ENCODE measurements around the gene ASTN2.

The ASTN2 gene

GRCh38 chr9:117430813-117431212, 16.0 kb upstream of the ASTN2 start:
- no peak overlapping the region for H3K27ac ChIP-seq (ENCODE audit: low read length)
- H3K27me3 ChIP-seq (replicated peaks; ENCODE audit: insufficient read depth, low read length): no peaks in the 10 kb centered on the region
- DNase-seq: no peak
- no peak overlapping the region for H3K9ac ChIP-seq (ENCODE audit: low read length)
- no peaks in the 10 kb centered on the region for H3K9me3 ChIP-seq (replicated peaks; ENCODE audit: insufficient read depth, low read length)
- H2AFZ ChIP-seq (ENCODE audit: low read length): no peak overlapping the region
- H3K4me3 ChIP-seq (ENCODE audit: low read length): no peak overlapping the region
- H3F3A ChIP-seq (ENCODE audit: insufficient read depth, low read length): no peaks in the 10 kb centered on the region
- TF ChIP-seq CTCF (IDR thresholded peaks at IDR 0.05; ENCODE audit: low read length) (no peak), EZH2 (optimal IDR thresholded peaks at IDR 0.05; ENCODE audit: low read depth, low read length) (no peak), EZH2phosphoT487 (IDR thresholded peaks at IDR 0.05; ENCODE audit: low read length) (no peak)
- no peaks in the 10 kb centered on the region for H3K9me2 ChIP-seq (replicated peaks; ENCODE audit: insufficient read depth, low read length)
- H3K36me3 ChIP-seq (replicated peaks; ENCODE audit: insufficient read depth, low read length): no peaks in the 10 kb centered on the region
- no peak overlapping the region for H3K4me2 ChIP-seq (ENCODE audit: low read depth, low read length)
- H3K4me1 ChIP-seq (ENCODE audit: low read length): no peaks in the 10 kb centered on the region
- no peaks in the 10 kb centered on the region for H4K20me1 ChIP-seq (ENCODE audit: insufficient read depth, low read length)
- H3K79me2 ChIP-seq (ENCODE audit: low read length): no peaks in the 10 kb centered on the region

DNA sequence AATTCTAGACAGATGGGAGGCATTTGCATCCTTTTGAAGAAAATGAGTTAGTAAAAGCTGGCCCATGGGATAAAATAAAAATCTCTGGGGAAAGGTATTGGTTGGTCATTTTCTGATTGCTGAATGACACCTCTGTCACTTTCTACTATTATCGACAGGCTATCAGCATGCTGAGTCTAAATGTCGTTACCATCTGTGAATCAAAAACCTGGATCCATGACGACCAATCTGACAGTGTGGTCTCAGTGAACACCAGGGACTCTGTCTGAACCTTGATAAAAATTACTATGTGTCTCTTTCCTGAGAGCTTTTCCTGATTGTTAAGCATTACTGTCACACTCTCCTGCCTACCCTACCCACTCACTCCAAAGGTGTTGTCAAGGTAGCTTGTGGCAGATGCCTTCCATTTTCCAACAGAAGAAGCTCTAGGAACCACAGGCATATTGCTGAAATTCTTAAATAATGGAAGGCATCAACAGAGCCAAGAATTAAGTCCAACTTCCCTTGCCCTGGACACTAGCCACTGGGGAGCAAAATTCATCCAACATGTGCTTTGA, 12.6 kb upstream of the ASTN2 start:
- H3K9ac ChIP-seq (ENCODE audit: low read length): no peak overlapping the region
- H3K79me2 ChIP-seq (ENCODE audit: low read length): no peaks in the 10 kb centered on the region
- no peak overlapping the region for H3K27ac ChIP-seq (ENCODE audit: low read length)
- H4K20me1 ChIP-seq (ENCODE audit: insufficient read depth, low read length): no peaks in the 10 kb centered on the region
- H3K36me3 ChIP-seq (replicated peaks; ENCODE audit: insufficient read depth, low read length): no peaks in the 10 kb centered on the region
- H3K4me3 ChIP-seq (ENCODE audit: low read length): no peak overlapping the region
- H3K4me2 ChIP-seq (ENCODE audit: low read depth, low read length): no peak overlapping the region
- H3K9me3 ChIP-seq (replicated peaks; ENCODE audit: insufficient read depth, low read length): no peaks in the 10 kb centered on the region
- no peaks in the 10 kb centered on the region for H3F3A ChIP-seq (ENCODE audit: insufficient read depth, low read length)
- H2AFZ ChIP-seq (ENCODE audit: low read length): no peak overlapping the region
- no peaks in the 10 kb centered on the region for H3K4me1 ChIP-seq (ENCODE audit: low read length)
- TF ChIP-seq EZH2phosphoT487 (IDR thresholded peaks at IDR 0.05; ENCODE audit: low read length) (no peak), CTCF (IDR thresholded peaks at IDR 0.05; ENCODE audit: low read length) (no peak), EZH2 (optimal IDR thresholded peaks at IDR 0.05; ENCODE audit: low read depth, low read length) (no peak)
- H3K27me3 ChIP-seq (replicated peaks; ENCODE audit: insufficient read depth, low read length): no peaks in the 10 kb centered on the region
- no peak for DNase-seq
- H3K9me2 ChIP-seq (replicated peaks; ENCODE audit: insufficient read depth, low read length): no peaks in the 10 kb centered on the region

DNA sequence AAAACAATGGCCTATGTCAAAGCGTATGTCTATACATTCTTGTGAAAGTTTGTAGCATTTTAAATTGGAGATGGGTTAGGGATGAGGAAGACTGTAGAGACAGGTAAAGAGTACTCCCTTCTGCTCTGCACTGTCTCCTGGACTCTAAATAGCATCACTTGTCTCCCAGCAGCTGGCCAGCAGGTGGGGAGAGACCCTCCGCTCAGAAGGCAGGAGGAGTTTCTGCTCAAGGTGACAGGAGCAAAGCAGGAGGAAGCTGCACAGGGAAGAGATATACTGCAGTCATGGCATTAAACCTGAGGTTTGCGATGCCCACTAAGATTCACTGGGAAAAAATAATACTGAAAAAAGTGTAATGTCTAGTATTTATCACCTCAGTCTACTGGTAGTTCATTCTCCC, 10.7 kb upstream of the ASTN2 start:
- H3K4me1 ChIP-seq (ENCODE audit: low read length): no peaks in the 10 kb centered on the region
- H4K20me1 ChIP-seq (ENCODE audit: insufficient read depth, low read length): no peaks in the 10 kb centered on the region
- no peaks in the 10 kb centered on the region for H3K27me3 ChIP-seq (replicated peaks; ENCODE audit: insufficient read depth, low read length)
- H2AFZ ChIP-seq (ENCODE audit: low read length): no peak overlapping the region
- no peaks in the 10 kb centered on the region for H3F3A ChIP-seq (ENCODE audit: insufficient read depth, low read length)
- no peak overlapping the region for H3K27ac ChIP-seq (ENCODE audit: low read length)
- H3K79me2 ChIP-seq (ENCODE audit: low read length): no peaks in the 10 kb centered on the region
- H3K4me2 ChIP-seq (ENCODE audit: low read depth, low read length): no peak overlapping the region
- no peak overlapping the region for H3K4me3 ChIP-seq (ENCODE audit: low read length)
- no peak for TF ChIP-seq EZH2phosphoT487 (IDR thresholded peaks at IDR 0.05; ENCODE audit: low read length)
- TF ChIP-seq CTCF (IDR thresholded peaks at IDR 0.05; ENCODE audit: low read length): no peak
- TF ChIP-seq EZH2 (optimal IDR thresholded peaks at IDR 0.05; ENCODE audit: low read depth, low read length): no peak
- H3K9me3 ChIP-seq (replicated peaks; ENCODE audit: insufficient read depth, low read length): no peaks in the 10 kb centered on the region
- no peak for DNase-seq
- no peaks in the 10 kb centered on the region for H3K36me3 ChIP-seq (replicated peaks; ENCODE audit: insufficient read depth, low read length)
- H3K9me2 ChIP-seq (replicated peaks; ENCODE audit: insufficient read depth, low read length): no peaks in the 10 kb centered on the region
- no peak overlapping the region for H3K9ac ChIP-seq (ENCODE audit: low read length)

Data from MM.1S (cell line).